GM12878 (cell line): ENCODE measurements around the gene KCNJ3.

Experiments
- ATF3 ChIP-seq: IDR thresholded peaks from 2 replicates; pipeline ENCODE4 v1.6.1; 2011; ENCODE audit warnings: low read depth, mild to moderate bottlenecking, low read length, moderate library complexity, borderline replicate concordance; ENCODE audit errors: extremely low read depth
- CTCF ChIP-seq, 3 experiments: IDR thresholded peaks in 2 of 3; conservative IDR thresholded peaks in 1 of 3; 2 replicates each; pipeline ENCODE4 v1.5.1; 2011; ENCODE audit warnings: low read depth in 3 of 3, low read length in 3 of 3, mild to moderate bottlenecking in 3 of 3, control low read depth in 2 of 3, moderate library complexity in 2 of 3, inconsistent platforms in 1 of 3, mixed read lengths in 1 of 3; ENCODE audit not compliant: control insufficient read depth in 2 of 3, insufficient read depth in 1 of 3; ENCODE audit errors: extremely low read depth in 1 of 3
- EP300 ChIP-seq, 2 experiments: fragments of 150-350 bp in 1 of 2; IDR thresholded peaks; 2 replicates each; pipeline ENCODE4 v1.6.1; 2011 to 2012; ENCODE audit warnings: low read depth in 2 of 2, low read length in 2 of 2, borderline replicate concordance in 1 of 2, improper control_type of control experiment in 1 of 2, inconsistent platforms in 1 of 2; ENCODE audit not compliant: control insufficient read depth in 1 of 2
- EZH2 ChIP-seq: IDR thresholded peaks from 2 replicates; pipeline ENCODE4 v1.6.1; 2012; ENCODE audit warnings: low read depth, mild to moderate bottlenecking, control low read depth, inconsistent platforms, low read length, borderline replicate concordance; ENCODE audit not compliant: control insufficient read depth
- MAX ChIP-seq: IDR thresholded peaks from 2 replicates; pipeline ENCODE4 v1.6.1; 2012; ENCODE audit warnings: low read depth, low read length, improper control_type of control experiment
- POLR2AphosphoS2 ChIP-seq: IDR thresholded peaks from 2 replicates; pipeline ENCODE4 v1.6.1; 2011; ENCODE audit warnings: low read depth, mild to moderate bottlenecking, low read length, improper control_type of control experiment, moderate library complexity
- POLR2AphosphoS5 ChIP-seq: IDR thresholded peaks from 2 replicates; pipeline ENCODE4 v1.6.1; 2011; ENCODE audit warnings: mild to moderate bottlenecking, low read length, inconsistent platforms
- RAD21 ChIP-seq: IDR thresholded peaks from 2 replicates; pipeline ENCODE4 v1.6.1; 2011; ENCODE audit warnings: mild to moderate bottlenecking, low read depth, low read length, moderate library complexity; ENCODE audit not compliant: insufficient read depth
- RFX5 ChIP-seq: IDR thresholded peaks from 2 replicates; pipeline ENCODE4 v1.6.1; 2011; ENCODE audit warnings: low read depth, low read length, improper control_type of control experiment
- SMC3 ChIP-seq: IDR thresholded peaks from 2 replicates; pipeline ENCODE4 v1.6.1; 2011; ENCODE audit warnings: low read length, improper control_type of control experiment, borderline replicate concordance
- YBX1 ChIP-seq: fragments of 450-650 bp; IDR thresholded peaks from 2 replicates; pipeline ENCODE4 v1.6.1; 2016; ENCODE audit warnings: antibody characterized with exemption
- ZBTB33 ChIP-seq: fragments of 450-650 bp; IDR thresholded peaks from 2 replicates; pipeline ENCODE4 v1.6.1; 2017; ENCODE audit warnings: mild to moderate bottlenecking
- ZSCAN29 ChIP-seq: fragments of 450-650 bp; IDR thresholded peaks from 2 replicates; pipeline ENCODE4 v1.6.1; 2017; ENCODE audit warnings: mild to moderate bottlenecking, moderate library complexity

- TF ChIP-seq EP300 (IDR thresholded peaks at IDR 0.05; ENCODE audit: borderline replicate concordance in 1 of 2, control insufficient read depth in 1 of 2, low read depth in 2 of 2, low read length in 2 of 2) (no peak), ZBTB33 (no peak), ZSCAN29 (no peak), MAX (no peak), CTCF (IDR thresholded peaks at IDR 0.05 in 2 of 3, conservative IDR thresholded peaks at IDR 0.05 in 1 of 3; ENCODE audit: control insufficient read depth in 2 of 3, extremely low read depth in 1 of 3, insufficient read depth in 1 of 3, low read depth in 3 of 3, low read length in 3 of 3) (no peak), SMC3 (no peak), ATF3 (no peak), EZH2 (no peak), YBX1 (no peak), POLR2AphosphoS5 (no peak), POLR2AphosphoS2 (no peak), RFX5 (no peak), RAD21 (no peak)
These were observed at the start of gene KCNJ3 for GRCh38 chr2:154698296-154698720.
